B cell (primary cell): Measurements from ENCODE around the gene RSPH9.

Experiments
- EZH2 ChIP-seq: IDR thresholded peaks from 2 replicates; pipeline ENCODE4 v1.6.1; 2012; ENCODE audit warnings: borderline replicate concordance, low read depth, mild to moderate bottlenecking, moderate library complexity, low read length; ENCODE audit not compliant: insufficient read depth, poor library complexity, severe bottlenecking
- TF ChIP-seq, protein P1 (sequence below): fragments of 200-600 bp; IDR thresholded peaks from one replicate; pipeline ENCODE4 v1.8.0; 2022; ENCODE audit warnings: antibody characterized with exemption, mild to moderate bottlenecking

DNA sequence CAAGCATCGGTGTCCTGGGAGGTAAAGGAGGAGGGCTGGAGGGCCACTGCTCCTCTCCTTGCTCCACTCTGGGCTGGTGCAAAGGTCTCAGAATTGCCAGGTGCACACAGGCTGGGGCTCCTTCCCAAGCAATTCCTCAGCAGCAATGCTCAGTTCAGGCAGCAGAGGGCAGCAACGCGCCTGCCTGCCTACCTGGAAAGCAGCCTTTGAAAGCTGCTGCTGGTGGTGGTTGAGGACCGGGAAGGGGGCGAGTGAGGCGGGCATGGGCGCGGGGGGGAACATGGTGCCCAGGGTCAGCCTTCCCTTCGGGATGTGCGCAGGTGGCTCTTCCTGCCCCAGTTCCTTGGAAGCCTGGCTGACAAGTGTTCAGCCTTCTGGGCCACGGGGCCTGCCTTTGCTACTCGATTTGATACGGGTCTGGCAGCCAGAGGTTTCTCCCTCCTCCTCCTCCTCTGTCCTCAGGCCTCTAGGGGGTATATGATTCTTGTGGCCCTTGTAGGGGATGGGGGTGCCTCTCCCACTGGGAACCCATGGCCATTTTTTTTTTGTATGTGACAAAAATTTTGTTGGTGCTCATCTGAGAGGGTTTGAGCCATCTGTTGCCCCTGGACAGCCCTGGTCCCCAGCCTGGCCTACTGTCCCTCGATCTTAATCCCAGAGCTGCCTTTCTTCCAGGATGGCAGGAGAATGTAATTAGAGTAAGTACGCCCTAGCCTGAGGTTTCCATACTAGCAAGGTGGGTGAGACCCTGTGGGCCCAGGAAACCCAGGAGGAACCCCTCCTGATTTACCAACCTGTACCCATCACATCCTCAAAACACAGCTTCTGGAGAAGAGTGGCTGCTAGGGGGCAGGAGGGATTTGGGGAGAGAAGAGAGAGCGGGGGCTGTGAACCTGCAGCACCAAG lies 22.7 kb downstream of the RSPH9 start:
- TF ChIP-seq, protein P1, sequence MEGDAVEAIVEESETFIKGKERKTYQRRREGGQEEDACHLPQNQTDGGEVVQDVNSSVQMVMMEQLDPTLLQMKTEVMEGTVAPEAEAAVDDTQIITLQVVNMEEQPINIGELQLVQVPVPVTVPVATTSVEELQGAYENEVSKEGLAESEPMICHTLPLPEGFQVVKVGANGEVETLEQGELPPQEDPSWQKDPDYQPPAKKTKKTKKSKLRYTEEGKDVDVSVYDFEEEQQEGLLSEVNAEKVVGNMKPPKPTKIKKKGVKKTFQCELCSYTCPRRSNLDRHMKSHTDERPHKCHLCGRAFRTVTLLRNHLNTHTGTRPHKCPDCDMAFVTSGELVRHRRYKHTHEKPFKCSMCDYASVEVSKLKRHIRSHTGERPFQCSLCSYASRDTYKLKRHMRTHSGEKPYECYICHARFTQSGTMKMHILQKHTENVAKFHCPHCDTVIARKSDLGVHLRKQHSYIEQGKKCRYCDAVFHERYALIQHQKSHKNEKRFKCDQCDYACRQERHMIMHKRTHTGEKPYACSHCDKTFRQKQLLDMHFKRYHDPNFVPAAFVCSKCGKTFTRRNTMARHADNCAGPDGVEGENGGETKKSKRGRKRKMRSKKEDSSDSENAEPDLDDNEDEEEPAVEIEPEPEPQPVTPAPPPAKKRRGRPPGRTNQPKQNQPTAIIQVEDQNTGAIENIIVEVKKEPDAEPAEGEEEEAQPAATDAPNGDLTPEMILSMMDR, result peak; percentile 95
- TF ChIP-seq EZH2, result no peak
